HCT116 (cell line): ENCODE data around the gene OR4F6. TPM values are rescaled to one million over a fixed set of nuclear protein-coding genes. Genes with fewer than 3 reads are reported as not detected.

ENCODE experiments used
- ATAC-seq: fragments of 200-7000 bp; cut with Tn5 transposase; 2 replicates; pipeline ENCODE4 v1.9.1; 2020; ENCODE audit warnings: mild to moderate bottlenecking, moderate library complexity
- BruUV-seq: library from RNA; stranded (reverse); fragments of 400-500 nt; replicated peaks from 2 replicates; lab custom pipeline; 2021; lab: Mats Ljungman, UMichigan
- CTCF ChIA-PET: fragments of 300-600 bp; sonication (Branson Sonifier 250); formaldehyde crosslinking; loops from one replicate; lab custom pipeline; 2021; ENCODE audit warnings: antibody characterized with exemption; lab: Charles Lee
- POLR2A ChIA-PET: fragments of 300-600, 350-600 bp; sonication (Branson Sonifier 250); formaldehyde crosslinking; loops from one replicate; lab custom pipeline; 2021; ENCODE audit warnings: antibody characterized with exemption; lab: Charles Lee
- RAD21 ChIA-PET, 2 experiments: fragments of 300-600 bp; sonication (Branson Sonifier 250); formaldehyde crosslinking; loops; one replicate each; lab custom pipeline; 2023; ENCODE audit warnings: low total read pairs in 2 of 2; ENCODE audit not compliant: uncharacterized antibody in 2 of 2, unreplicated experiment in 2 of 2, low non-redundant PET in 1 of 2; lab: Charles Lee
- DNase-seq: peaks from one replicate; pipeline ENCODE4 v3.0.0-alpha.2; 2010; ENCODE audit warnings: low read depth, low spot score
- H2AFZ ChIP-seq: fragments of 200-600 bp; shearing (Covaris generic), sonication (generic); 2 replicates; pipeline ENCODE4 v1.6.1; 2017; ENCODE audit warnings: low read depth, mixed run types, mixed read lengths, antibody characterized with exemption, low read length; ENCODE audit not compliant: poor library complexity, severe bottlenecking
- H3K27ac ChIP-seq: 2 replicates; pipeline ENCODE4 v1.5.1; 2012; ENCODE audit warnings: low read depth, low read length
- H3K27me3 ChIP-seq: fragments of 200-600 bp; sonication (generic); 2 replicates; pipeline ENCODE4 v1.6.1; 2016; ENCODE audit warnings: mixed run types, low read length, mixed read lengths; ENCODE audit not compliant: insufficient read depth
- H3K36me3 ChIP-seq, 2 experiments: fragments of 200-500 bp in 1 of 2; fragments of 200-600 bp in 1 of 2; sonication (Bioruptor generic) in 1 of 2; sonication (generic) in 1 of 2; 2 replicates each; pipeline versions ENCODE4 v1.5.1 to v1.6.1; 2014 to 2016; ENCODE audit warnings: low read length in 2 of 2, inconsistent platforms in 1 of 2, mixed read lengths in 1 of 2, mixed run types in 1 of 2; ENCODE audit not compliant: insufficient read depth in 2 of 2, control insufficient read depth in 1 of 2
- H3K4me1 ChIP-seq, 2 experiments: fragments of 200-600 bp in 1 of 2; sonication (generic) in 1 of 2; 2 replicates each; pipeline versions ENCODE4 v1.5.1 to v1.6.1; 2012 to 2017; ENCODE audit warnings: low read length in 2 of 2, inconsistent platforms in 1 of 2, mild to moderate bottlenecking in 1 of 2, mixed read lengths in 1 of 2, mixed run types in 1 of 2, moderate library complexity in 1 of 2; ENCODE audit not compliant: insufficient read depth in 2 of 2, control insufficient read depth in 1 of 2
- H3K4me2 ChIP-seq: fragments of 200-600 bp; sonication (generic); 2 replicates; pipeline ENCODE4 v1.6.1; 2017; ENCODE audit warnings: mixed run types, low read length, mixed read lengths
- H3K4me3 ChIP-seq, 2 experiments: fragments of 200-600 bp in 1 of 2; sonication (generic) in 1 of 2; replicated peaks in 1 of 2; 2 replicates each; pipeline ENCODE4 v1.5.1; 2011 to 2016; ENCODE audit warnings: low read length in 2 of 2, control low read depth in 1 of 2, low read depth in 1 of 2, mild to moderate bottlenecking in 1 of 2, mixed read lengths in 1 of 2, mixed run types in 1 of 2
- H3K79me2 ChIP-seq: fragments of 200-600 bp; sonication (generic); 2 replicates; pipeline ENCODE4 v1.6.1; 2017; ENCODE audit warnings: mild to moderate bottlenecking, mixed run types, low read length, moderate library complexity, mixed read lengths; ENCODE audit not compliant: insufficient read depth
- H3K9ac ChIP-seq: fragments of 200-600 bp; sonication (generic); 2 replicates; pipeline ENCODE4 v1.6.1; 2016; ENCODE audit warnings: low read length, mixed read lengths
- H3K9me2 ChIP-seq: fragments of 200-600 bp; sonication (generic), shearing (Covaris generic); 2 replicates; pipeline ENCODE4 v1.6.1; 2017; ENCODE audit warnings: mixed run types, mild to moderate bottlenecking, moderate library complexity; ENCODE audit not compliant: insufficient read depth
- H3K9me3 ChIP-seq, 2 experiments: fragments of 200-500 bp in 1 of 2; fragments of 200-600 bp in 1 of 2; sonication (Bioruptor generic) in 1 of 2; sonication (generic) in 1 of 2; 2 replicates each; pipeline ENCODE4 v1.6.1; 2014 to 2017; ENCODE audit warnings: low read length in 2 of 2, mixed read lengths in 2 of 2, inconsistent platforms in 1 of 2, low read depth in 1 of 2, mild to moderate bottlenecking in 1 of 2, mixed run types in 1 of 2, moderate library complexity in 1 of 2; ENCODE audit not compliant: control insufficient read depth in 1 of 2, insufficient read depth in 1 of 2
- H4K20me1 ChIP-seq: fragments of 200-600 bp; sonication (generic), shearing (Covaris generic); 2 replicates; pipeline ENCODE4 v1.6.1; 2017; ENCODE audit warnings: mixed run types, mild to moderate bottlenecking, moderate library complexity; ENCODE audit not compliant: insufficient read depth
- ELF1 ChIP-seq: IDR thresholded peaks from 2 replicates; pipeline ENCODE4 v1.6.1; 2012; ENCODE audit warnings: low read depth, borderline replicate concordance
- JUND ChIP-seq: IDR thresholded peaks from 2 replicates; pipeline ENCODE4 v1.6.1; 2012
- POLR2AphosphoS5 ChIP-seq: IDR thresholded peaks from 2 replicates; pipeline ENCODE4 v1.6.1; 2011; ENCODE audit warnings: mild to moderate bottlenecking, low read depth, low read length, moderate library complexity
- RAD21 ChIP-seq: IDR thresholded peaks from 2 replicates; pipeline ENCODE4 v1.6.1; 2012; ENCODE audit warnings: low read depth, mild to moderate bottlenecking
- SRF ChIP-seq: IDR thresholded peaks from 2 replicates; pipeline ENCODE4 v1.6.1; 2012; ENCODE audit warnings: low read depth
- intact Hi-C: fragments of 100-400 bp; cut with micrococcal nuclease; formaldehyde crosslinking; loops from 2 replicates; pipeline ENCODE4 v1.10.0; 2022
- total RNA-seq: library from RNA; stranded (reverse); gene quantifications from one replicate; pipeline ENCODE4 v1.2.1, GENCODE V29; 2021; ENCODE audit not compliant: unreplicated experiment
- TF ChIP-seq, protein P1 (sequence below): IDR thresholded peaks from 2 replicates; pipeline ENCODE4 v1.6.1; 2012; ENCODE audit warnings: low read depth

The OR4F6 gene
- total RNA-seq, 1 experiment from 2014 or later = not detected

DNA sequence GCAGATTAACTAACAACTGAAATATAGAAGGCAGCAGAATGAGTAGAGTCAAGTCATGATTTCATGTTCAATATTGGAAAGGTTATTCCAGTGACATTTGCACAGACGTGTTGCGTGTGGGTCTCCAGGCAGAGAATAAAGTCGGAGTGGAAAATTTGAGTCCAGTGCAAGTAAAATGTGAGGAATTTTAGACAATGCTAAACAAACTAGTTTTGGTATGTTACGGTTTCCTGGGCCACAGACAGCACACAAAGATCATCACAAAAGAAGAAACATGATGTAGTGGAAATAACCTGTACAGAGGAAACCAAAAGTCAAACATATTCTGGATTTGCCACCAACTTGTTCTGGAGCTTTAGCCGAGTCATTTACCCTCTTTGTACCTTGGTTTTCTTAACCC lies 367 bp downstream of the OR4F6 start (continued):
- no peak for TF ChIP-seq POLR2AphosphoS5
- TF ChIP-seq, all 23 proteins: peak for 0

DNA sequence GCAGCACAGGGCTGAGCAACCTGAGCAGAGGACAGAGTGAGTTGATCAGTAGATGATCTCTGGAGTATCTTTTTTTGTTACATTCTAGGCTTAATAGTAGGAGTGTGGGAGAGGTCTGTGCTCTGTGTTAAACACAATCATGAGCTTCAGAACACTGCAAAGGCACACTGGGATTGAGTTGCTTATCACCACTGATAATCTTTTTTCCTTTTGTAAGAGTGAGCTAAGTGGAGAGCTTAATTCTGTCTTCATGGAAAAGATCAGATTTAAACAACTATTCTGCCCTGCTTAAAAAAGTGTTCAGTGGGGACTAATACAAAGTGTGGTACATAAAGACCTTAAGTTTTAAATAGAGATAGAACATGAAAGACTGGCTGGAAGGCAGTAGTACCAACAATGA lies 1.1 kb downstream of the OR4F6 start:
- no peak overlapping the region for H3K9ac ChIP-seq
- no peak overlapping the region for H3K4me2 ChIP-seq
- H3K4me1 ChIP-seq = no peaks in the 10 kb centered on the region
- RAD21 ChIA-PET = no interaction called here
- H2AFZ ChIP-seq = no peak overlapping the region
- CTCF ChIA-PET = no interaction called here
- DNase-seq = no peak
- TF ChIP-seq JUND (no peak), RAD21 (no peak), SRF (no peak), ELF1 (no peak)
- TF ChIP-seq, protein P1, sequence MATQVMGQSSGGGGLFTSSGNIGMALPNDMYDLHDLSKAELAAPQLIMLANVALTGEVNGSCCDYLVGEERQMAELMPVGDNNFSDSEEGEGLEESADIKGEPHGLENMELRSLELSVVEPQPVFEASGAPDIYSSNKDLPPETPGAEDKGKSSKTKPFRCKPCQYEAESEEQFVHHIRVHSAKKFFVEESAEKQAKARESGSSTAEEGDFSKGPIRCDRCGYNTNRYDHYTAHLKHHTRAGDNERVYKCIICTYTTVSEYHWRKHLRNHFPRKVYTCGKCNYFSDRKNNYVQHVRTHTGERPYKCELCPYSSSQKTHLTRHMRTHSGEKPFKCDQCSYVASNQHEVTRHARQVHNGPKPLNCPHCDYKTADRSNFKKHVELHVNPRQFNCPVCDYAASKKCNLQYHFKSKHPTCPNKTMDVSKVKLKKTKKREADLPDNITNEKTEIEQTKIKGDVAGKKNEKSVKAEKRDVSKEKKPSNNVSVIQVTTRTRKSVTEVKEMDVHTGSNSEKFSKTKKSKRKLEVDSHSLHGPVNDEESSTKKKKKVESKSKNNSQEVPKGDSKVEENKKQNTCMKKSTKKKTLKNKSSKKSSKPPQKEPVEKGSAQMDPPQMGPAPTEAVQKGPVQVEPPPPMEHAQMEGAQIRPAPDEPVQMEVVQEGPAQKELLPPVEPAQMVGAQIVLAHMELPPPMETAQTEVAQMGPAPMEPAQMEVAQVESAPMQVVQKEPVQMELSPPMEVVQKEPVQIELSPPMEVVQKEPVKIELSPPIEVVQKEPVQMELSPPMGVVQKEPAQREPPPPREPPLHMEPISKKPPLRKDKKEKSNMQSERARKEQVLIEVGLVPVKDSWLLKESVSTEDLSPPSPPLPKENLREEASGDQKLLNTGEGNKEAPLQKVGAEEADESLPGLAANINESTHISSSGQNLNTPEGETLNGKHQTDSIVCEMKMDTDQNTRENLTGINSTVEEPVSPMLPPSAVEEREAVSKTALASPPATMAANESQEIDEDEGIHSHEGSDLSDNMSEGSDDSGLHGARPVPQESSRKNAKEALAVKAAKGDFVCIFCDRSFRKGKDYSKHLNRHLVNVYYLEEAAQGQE = no peak
- no TSS peak for BruUV-seq
- no peak for ATAC-seq
- H3K4me3 ChIP-seq = no peak overlapping the region
- H3K27me3 ChIP-seq = peaks cover 20% of the 10 kb centered on the region
- no peaks in the 10 kb centered on the region for H4K20me1 ChIP-seq
- intact Hi-C loops = no loop called here
- no peak overlapping the region for H3K27ac ChIP-seq
- H3K36me3 ChIP-seq = no peaks in the 10 kb centered on the region
- POLR2A ChIA-PET = no interaction called here
- no peaks in the 10 kb centered on the region for H3K9me3 ChIP-seq
- no peaks in the 10 kb centered on the region for H3K79me2 ChIP-seq
- no peaks in the 10 kb centered on the region for H3K9me2 ChIP-seq
